H9 (cell line): ENCODE results near the gene LPP. TPM values are rescaled to one million over a fixed set of nuclear protein-coding genes. Genes with fewer than 3 reads are reported as not detected.

Experiments used
- DNase-seq: peaks from one replicate; pipeline ENCODE4 v3.0.0-alpha.2; 2017
- H2AFZ ChIP-seq: one replicate; pipeline ENCODE4 v1.6.1; 2013; ENCODE audit warnings: mild to moderate bottlenecking, low read length, control low read depth, moderate library complexity
- H2AK5ac ChIP-seq: 2 replicates; pipeline ENCODE4 v1.6.1; 2013; ENCODE audit warnings: low read length, control low read depth, mixed read lengths; ENCODE audit not compliant: insufficient read length
- H2BK120ac ChIP-seq: one replicate; pipeline ENCODE4 v1.6.1; 2013; ENCODE audit warnings: low read depth, mild to moderate bottlenecking, low read length, control low read depth, inconsistent platforms; ENCODE audit not compliant: poor library complexity, severe bottlenecking
- H2BK12ac ChIP-seq: 2 replicates; pipeline ENCODE4 v1.6.1; 2013; ENCODE audit warnings: low read length, control low read depth, mixed read lengths, low read depth; ENCODE audit not compliant: insufficient read length
- H2BK15ac ChIP-seq: 2 replicates; pipeline ENCODE4 v1.6.1; 2013; ENCODE audit warnings: low read depth, low read length, control low read depth
- H2BK20ac ChIP-seq: one replicate; pipeline ENCODE4 v1.6.1; 2013; ENCODE audit warnings: low read depth, mild to moderate bottlenecking, low read length, control low read depth, inconsistent platforms; ENCODE audit not compliant: poor library complexity, severe bottlenecking
- H2BK5ac ChIP-seq: 2 replicates; pipeline ENCODE4 v1.6.1; 2013; ENCODE audit warnings: low read length, control low read depth, mixed read lengths; ENCODE audit not compliant: insufficient read length
- H3K14ac ChIP-seq: 2 replicates; pipeline ENCODE4 v1.6.1; 2013; ENCODE audit warnings: low read length, control low read depth; ENCODE audit not compliant: insufficient read depth
- H3K18ac ChIP-seq: 2 replicates; pipeline ENCODE4 v1.6.1; 2013; ENCODE audit warnings: low read depth, mild to moderate bottlenecking, mixed read lengths, low read length, control low read depth; ENCODE audit not compliant: insufficient read length
- H3K23ac ChIP-seq: 2 replicates; pipeline ENCODE4 v1.6.1; 2013; ENCODE audit warnings: low read length, control low read depth, mixed read lengths, low read depth; ENCODE audit not compliant: insufficient read length
- H3K23me2 ChIP-seq: 2 replicates; pipeline ENCODE4 v1.6.1; 2013; ENCODE audit warnings: low read depth, mild to moderate bottlenecking, mixed read lengths, low read length, control low read depth; ENCODE audit not compliant: insufficient read length, poor library complexity, severe bottlenecking
- H3K27ac ChIP-seq: 2 replicates; pipeline ENCODE4 v1.5.1; 2013; ENCODE audit warnings: low read length, control low read depth, mixed read lengths, low read depth; ENCODE audit not compliant: insufficient read length
- H3K27me3 ChIP-seq: 2 replicates; pipeline ENCODE4 v1.6.1; 2013; ENCODE audit warnings: low read length, control low read depth, inconsistent platforms; ENCODE audit not compliant: insufficient read depth
- H3K4ac ChIP-seq: 2 replicates; pipeline ENCODE4 v1.6.1; 2013; ENCODE audit warnings: low read depth, mild to moderate bottlenecking, control low read depth, inconsistent platforms, low read length, moderate library complexity
- H3K4me1 ChIP-seq: 2 replicates; pipeline ENCODE4 v1.6.1; 2013; ENCODE audit warnings: low read length, control low read depth, inconsistent platforms; ENCODE audit not compliant: insufficient read depth
- H3K4me2 ChIP-seq: 2 replicates; pipeline ENCODE4 v1.6.1; 2013; ENCODE audit warnings: low read length, control low read depth, mixed read lengths; ENCODE audit not compliant: insufficient read length, insufficient read depth
- H3K56ac ChIP-seq: 2 replicates; pipeline ENCODE4 v1.6.1; 2013; ENCODE audit warnings: low read depth, mild to moderate bottlenecking, mixed read lengths, low read length, control low read depth; ENCODE audit not compliant: insufficient read length
- H3K79me1 ChIP-seq: 2 replicates; pipeline ENCODE4 v1.6.1; 2013; ENCODE audit warnings: low read depth, mild to moderate bottlenecking, moderate library complexity, low read length, control low read depth, inconsistent platforms; ENCODE audit not compliant: insufficient read depth, poor library complexity, severe bottlenecking
- H3K79me2 ChIP-seq: 2 replicates; pipeline ENCODE4 v1.6.1; 2013; ENCODE audit warnings: low read length, control low read depth, inconsistent platforms; ENCODE audit not compliant: insufficient read depth
- H3K9ac ChIP-seq: 2 replicates; pipeline ENCODE4 v1.6.1; 2013; ENCODE audit warnings: low read length, control low read depth, mixed read lengths; ENCODE audit not compliant: insufficient read length; ENCODE audit errors: extremely low read depth
- H3K9me3 ChIP-seq: one replicate; pipeline ENCODE4 v1.6.1; 2013; ENCODE audit warnings: low read depth, low read length, inconsistent platforms; ENCODE audit not compliant: control insufficient read depth
- H3T11ph ChIP-seq: one replicate; pipeline ENCODE4 v1.6.1; 2013; ENCODE audit warnings: mild to moderate bottlenecking, low read length, control low read depth, inconsistent platforms
- H4K20me1 ChIP-seq: one replicate; pipeline ENCODE4 v1.6.1; 2013; ENCODE audit not compliant: control insufficient read depth, insufficient read length, insufficient read depth
- H4K5ac ChIP-seq: 2 replicates; pipeline ENCODE4 v1.6.1; 2013; ENCODE audit warnings: low read depth, mild to moderate bottlenecking, mixed read lengths, low read length, control low read depth; ENCODE audit not compliant: insufficient read length
- H4K8ac ChIP-seq: replicated peaks from 2 replicates; pipeline ENCODE4 v1.6.1; 2013; ENCODE audit warnings: low read length, control low read depth, mixed read lengths, low read depth; ENCODE audit not compliant: insufficient read length
- H4K91ac ChIP-seq: 2 replicates; pipeline ENCODE4 v1.6.1; 2013; ENCODE audit warnings: low read depth, mild to moderate bottlenecking, moderate library complexity, mixed read lengths, low read length, control low read depth; ENCODE audit not compliant: insufficient read length
- H3K27ac Mint-ChIP-seq, 3 experiments: 2 replicates in 2 of 3; 3 replicates in 1 of 3; pipeline ENCODE4 v1.8.0; 2020 to 2021; ENCODE audit warnings: mixed read lengths in 3 of 3, mild to moderate bottlenecking in 1 of 3, moderate library complexity in 1 of 3
- H3K27me3 Mint-ChIP-seq: 2 replicates; pipeline ENCODE4 v1.8.0; 2021; ENCODE audit warnings: low read depth, mild to moderate bottlenecking, moderate library complexity, mixed read lengths
- H3K36me3 Mint-ChIP-seq, 3 experiments: 2 replicates in 2 of 3; 3 replicates in 1 of 3; pipeline ENCODE4 v1.8.0; 2020 to 2021; ENCODE audit warnings: low read depth in 3 of 3, mixed read lengths in 3 of 3; ENCODE audit not compliant: insufficient read depth in 1 of 3
- H3K4me1 Mint-ChIP-seq, 2 experiments: 2 replicates each; pipeline ENCODE4 v1.8.0; 2020; ENCODE audit warnings: mixed read lengths in 2 of 2
- H3K4me3 Mint-ChIP-seq, 2 experiments: 2 replicates in 1 of 2; 3 replicates in 1 of 2; pipeline ENCODE4 v1.8.0; 2020 to 2021; ENCODE audit warnings: mild to moderate bottlenecking in 2 of 2, mixed read lengths in 2 of 2, moderate library complexity in 1 of 2
- H3K9me3 Mint-ChIP-seq, 2 experiments: 2 replicates in 1 of 2; 3 replicates in 1 of 2; pipeline ENCODE4 v1.8.0; 2020; ENCODE audit warnings: mild to moderate bottlenecking in 2 of 2, mixed read lengths in 2 of 2, moderate library complexity in 1 of 2
- CTCF ChIP-seq: fragments of 200-600 bp; sonication (generic); conservative IDR thresholded peaks from 3 replicates; pipeline ENCODE4 v1.8.0; 2021; ENCODE audit warnings: antibody characterized with exemption, mild to moderate bottlenecking
- WGBS: extraction: QIAGEN DNeasy Blood & Tissue Kit; methylation state at CpG from one replicate; pipeline ENCODE4 v1.1.7; 2013; ENCODE audit warnings: missing lambda C conversion rate, low lambda C conversion rate, mixed read lengths; ENCODE audit not compliant: insufficient read length; ENCODE audit errors: extremely low coverage; 5-methylcytosine and 5-hydroxymethylcytosine counted together
- total RNA-seq: library from RNA; stranded (reverse); gene quantifications from 2 replicates; pipeline ENCODE4 v1.2.1, GENCODE V29; 2021

Gene LPP
- total RNA-seq, 1 experiment from 2014 or later = 64.6 TPM

DNA sequence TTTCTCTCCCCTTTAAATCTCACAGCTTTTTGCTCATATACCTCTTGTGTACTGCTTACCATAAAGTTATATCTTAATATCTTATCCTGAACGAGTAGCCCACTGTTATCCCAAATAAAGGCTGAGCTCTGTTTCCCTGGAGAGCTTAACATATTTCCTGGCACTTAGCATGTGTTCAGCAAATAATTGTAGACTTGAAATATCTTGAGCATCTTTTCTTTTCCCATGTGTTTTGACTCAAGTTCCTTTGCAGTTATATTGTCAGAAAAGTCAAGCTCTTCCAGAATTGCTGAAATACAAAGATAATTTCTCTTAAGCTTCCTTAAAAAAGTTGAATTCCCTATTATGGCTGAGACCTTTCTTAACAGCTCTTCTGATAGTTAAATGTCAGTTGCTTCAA lies 150.5 kb downstream of the LPP start:
- H2AFZ ChIP-seq = no peak overlapping the region
- no peaks in the 10 kb centered on the region for H3K27me3 Mint-ChIP-seq
- no peak overlapping the region for H3K4me3 Mint-ChIP-seq
- no peak for DNase-seq
- no peak overlapping the region for H2BK20ac ChIP-seq
- H4K20me1 ChIP-seq = no peaks in the 10 kb centered on the region
- WGBS = no CpG with 5 or more reads among the region's 1 CpG
- H2BK12ac ChIP-seq = no peak overlapping the region
- no peak overlapping the region for H2BK15ac ChIP-seq
- no peak overlapping the region for H4K8ac ChIP-seq
- H3K4me1 ChIP-seq = peaks cover 5% of the 10 kb centered on the region; the same call in 1 of the 2 replicates
- peaks cover 43 to 50% of the 10 kb centered on the region in 2 experiments for H3K4me1 Mint-ChIP-seq
- H4K91ac ChIP-seq = no peak overlapping the region
- H2BK5ac ChIP-seq = no peak overlapping the region
- H3K9me3 Mint-ChIP-seq = no peaks in the 10 kb centered on the region
- no peaks in the 10 kb centered on the region for H3K27me3 ChIP-seq
- no peak overlapping the region for H4K5ac ChIP-seq
- no peaks in the 10 kb centered on the region for H3K23me2 ChIP-seq
- H3K9ac ChIP-seq = no peak overlapping the region
- H3K23ac ChIP-seq = no peak overlapping the region
- no peaks in the 10 kb centered on the region for H3K9me3 ChIP-seq
- no peaks in the 10 kb centered on the region for H3K36me3 Mint-ChIP-seq
- no peak overlapping the region for H3K4ac ChIP-seq
- no peak overlapping the region; a peak in 1 of 7 replicates for H3K27ac Mint-ChIP-seq
- no peaks in the 10 kb centered on the region for H3K79me1 ChIP-seq
- no peak overlapping the region for H3K18ac ChIP-seq
- no peak overlapping the region for H3K14ac ChIP-seq
- no peak overlapping the region for H2AK5ac ChIP-seq
- H3K27ac ChIP-seq = no peak overlapping the region
- H3K79me2 ChIP-seq = no peaks in the 10 kb centered on the region; the same call in 1 of the 2 replicates
- H3K4me2 ChIP-seq = no peak overlapping the region
- H3K56ac ChIP-seq = no peak overlapping the region
- no peak overlapping the region for H2BK120ac ChIP-seq
- H3T11ph ChIP-seq = no peak overlapping the region
- no peak for TF ChIP-seq CTCF
